Activated T-cell treated with anti-CD3 and anti-CD28 coated beads, Interleukin-2, amount 50 U/mL, for 72 hours (primary cell): ENCODE data around the gene CCDC82. TPM values are rescaled to one million over a fixed set of nuclear protein-coding genes. Genes with fewer than 3 reads are reported as not detected.

ENCODE experiments used
- ATAC-seq, 2 donors: fragments of 150-1000 bp; cut with Tn5 transposase; replicated peaks in 1 of 2; 2 replicates each; pipeline ENCODE4 v1.10.0; 2021; ENCODE audit warnings: moderate library complexity in 2 of 2, mild to moderate bottlenecking in 1 of 2
- DNase-seq, 2 donors: peaks; one replicate each; pipeline ENCODE4 v3.0.0; 2021 to 2022; ENCODE audit warnings: mixed read lengths in 1 of 2
- H3K27ac Mint-ChIP-seq: one replicate; pipeline ENCODE4 v1.8.0; 2022; ENCODE audit warnings: mild to moderate bottlenecking, moderate library complexity, mixed read lengths
- H3K27me3 Mint-ChIP-seq: one replicate; pipeline ENCODE4 v1.8.0; 2022; ENCODE audit warnings: low read depth, mixed read lengths
- H3K36me3 Mint-ChIP-seq, 2 donors: one replicate each; pipeline ENCODE4 v1.8.0; 2022; ENCODE audit warnings: mixed read lengths in 2 of 2, mild to moderate bottlenecking in 1 of 2; ENCODE audit not compliant: insufficient read depth in 2 of 2
- H3K4me1 Mint-ChIP-seq: one replicate; pipeline ENCODE4 v1.8.0; 2022; ENCODE audit warnings: low read depth, mixed read lengths
- H3K4me3 Mint-ChIP-seq, 2 donors: one replicate each; pipeline ENCODE4 v1.8.0; 2022; ENCODE audit warnings: mild to moderate bottlenecking in 2 of 2, mixed read lengths in 2 of 2, moderate library complexity in 2 of 2
- H3K9me3 Mint-ChIP-seq, 2 donors: one replicate each; pipeline ENCODE4 v1.8.0; 2022; ENCODE audit warnings: mixed read lengths in 2 of 2
- total RNA-seq, 2 donors: library from RNA; stranded (reverse); gene quantifications; one replicate each; pipeline ENCODE4 v1.2.3, GENCODE V29; 2022

The CCDC82 gene
- total RNA-seq, 2 donors from 2014 or later = 44.6 to 55.3 TPM

DNA sequence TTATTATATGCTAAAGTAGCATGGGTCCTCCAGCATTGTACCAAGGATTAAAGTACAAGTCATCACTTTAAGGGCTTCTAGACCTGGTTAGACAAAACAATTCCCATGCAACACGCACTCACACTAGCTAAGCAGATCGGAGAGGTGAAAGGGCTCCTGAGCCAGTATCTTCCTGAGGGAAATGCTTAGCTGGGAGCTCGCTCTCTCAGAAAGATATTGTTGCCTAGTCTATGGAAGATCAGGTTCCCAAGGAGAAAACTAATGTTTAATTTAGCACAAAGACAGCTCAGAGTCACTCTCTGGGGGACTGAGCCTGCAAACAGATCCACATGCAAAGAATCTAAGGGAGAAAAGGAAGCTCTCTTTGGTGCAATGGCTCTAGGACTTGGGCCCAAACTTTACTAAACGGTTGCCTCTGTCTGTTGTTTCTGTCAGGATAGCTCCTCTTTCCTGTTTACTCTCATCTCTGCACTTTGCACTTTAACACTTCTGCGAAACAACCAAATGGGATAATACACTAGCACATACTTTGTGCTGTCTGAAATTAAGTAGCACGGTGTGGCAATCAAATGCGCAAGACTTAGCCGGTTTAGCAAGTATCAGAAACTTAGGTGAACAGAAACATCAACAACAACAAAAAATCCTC, 57.5 kb downstream of the CCDC82 start:
- Mint-ChIP-seq H3K9me3 (no peaks in the 10 kb centered on the region), H3K27ac (peak overlapping the region; percentile 3), H3K27me3 (no peaks in the 10 kb centered on the region), H3K4me1 (peaks cover 99% of the 10 kb centered on the region), H3K36me3 (peaks cover 11% of the 10 kb centered on the region in 2 donors), H3K4me3 (peak overlapping the region; percentile 6 to 45)
- ATAC-seq (no peak), DNase-seq (no peak)

DNA sequence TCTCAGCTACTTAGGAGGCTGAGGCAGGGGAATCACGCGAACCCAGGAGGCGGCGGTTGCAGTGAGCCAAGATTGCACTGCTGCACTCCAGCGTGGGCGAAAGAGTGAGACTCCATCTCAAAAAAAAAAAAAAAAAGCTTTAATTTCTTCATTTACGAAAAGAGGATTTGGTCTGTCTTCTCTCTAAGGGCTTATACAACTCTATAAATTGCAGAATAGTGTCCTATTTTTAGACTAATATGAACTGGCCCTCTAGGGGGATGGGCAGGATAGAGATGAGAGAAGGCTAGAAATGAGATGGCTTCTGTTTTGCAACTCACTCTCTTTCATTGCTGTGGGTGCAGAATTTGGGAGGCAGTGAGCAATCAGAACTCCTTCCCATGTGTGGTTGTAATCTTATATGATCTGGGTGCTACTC, 58.0 kb downstream of the CCDC82 start:
- peak in 1 of 2 donors; percentile 43 for ATAC-seq
- Mint-ChIP-seq H3K4me1 (peaks cover 93% of the 10 kb centered on the region), H3K36me3 (peaks cover 11% of the 10 kb centered on the region in 2 donors), H3K27me3 (no peaks in the 10 kb centered on the region), H3K27ac (peak overlapping the region; percentile 3), H3K4me3 (peak overlapping the region; percentile 6 to 45), H3K9me3 (no peaks in the 10 kb centered on the region)
- no peak for DNase-seq

DNA sequence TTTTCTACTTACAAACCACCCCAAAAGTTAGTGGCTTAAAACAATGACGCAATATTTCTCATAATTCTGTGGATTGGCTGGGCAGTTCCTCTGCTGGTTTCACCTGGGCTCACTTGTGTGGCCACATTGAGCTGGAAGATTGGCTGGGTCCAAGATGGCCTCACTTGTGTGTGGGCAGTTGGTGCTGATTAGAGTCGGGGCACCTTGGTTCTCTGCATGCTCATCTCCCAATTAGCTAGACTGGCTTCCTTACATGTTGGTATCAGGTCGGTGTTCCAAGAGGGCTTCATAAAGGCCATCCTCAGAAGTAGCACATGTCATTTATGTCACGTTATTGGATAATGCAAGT, 59.2 kb downstream of the CCDC82 start:
- peak overlapping the region; percentile 42 to 43 for H3K4me3 Mint-ChIP-seq
- no peak for ATAC-seq
- no peak overlapping the region for H3K27ac Mint-ChIP-seq
- H3K9me3 Mint-ChIP-seq = no peaks in the 10 kb centered on the region
- peaks cover 92% of the 10 kb centered on the region for H3K4me1 Mint-ChIP-seq
- no peak for DNase-seq
- no peaks in the 10 kb centered on the region for H3K27me3 Mint-ChIP-seq
- H3K36me3 Mint-ChIP-seq = peaks cover 8 to 12% of the 10 kb centered on the region in 2 donors

DNA sequence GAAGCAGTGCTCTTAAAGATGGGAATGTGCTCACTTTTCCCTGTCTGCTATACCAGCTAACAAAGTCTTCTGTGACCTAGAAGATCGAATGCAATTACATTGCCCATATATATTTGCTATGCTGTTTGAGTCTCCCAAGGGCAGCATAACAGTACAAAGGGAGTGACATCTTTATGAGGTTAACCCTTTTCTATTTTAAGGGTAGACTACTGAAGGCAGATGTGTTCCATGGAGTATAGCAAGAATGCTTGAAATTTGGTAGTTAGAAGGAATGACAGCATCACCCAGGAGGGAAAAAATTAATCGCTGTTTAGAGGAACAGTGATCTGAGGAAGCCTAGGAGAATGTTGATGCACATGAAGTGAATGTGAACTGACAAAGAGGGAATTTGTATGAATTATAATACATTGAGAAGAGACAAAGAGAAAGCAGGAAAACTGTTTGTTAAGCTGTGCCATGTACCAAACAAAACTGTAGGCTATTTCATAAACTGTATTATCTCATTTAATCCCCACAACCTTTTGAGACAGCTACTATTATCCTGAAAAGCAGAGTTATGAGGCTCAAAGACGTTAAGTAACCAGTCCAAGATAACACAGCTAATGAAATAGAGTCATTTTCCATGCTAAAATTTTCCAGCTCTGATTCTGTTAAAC, 59.7 kb downstream of the CCDC82 start:
- DNase-seq (no peak), ATAC-seq (peak; percentile 18 to 20)
- Mint-ChIP-seq H3K9me3 (no peaks in the 10 kb centered on the region), H3K4me1 (peaks cover 92% of the 10 kb centered on the region), H3K27me3 (no peaks in the 10 kb centered on the region), H3K27ac (peak overlapping the region; percentile 66), H3K36me3 (peaks cover 8 to 13% of the 10 kb centered on the region in 2 donors), H3K4me3 (peak overlapping the region; percentile 31 to 58)

DNA sequence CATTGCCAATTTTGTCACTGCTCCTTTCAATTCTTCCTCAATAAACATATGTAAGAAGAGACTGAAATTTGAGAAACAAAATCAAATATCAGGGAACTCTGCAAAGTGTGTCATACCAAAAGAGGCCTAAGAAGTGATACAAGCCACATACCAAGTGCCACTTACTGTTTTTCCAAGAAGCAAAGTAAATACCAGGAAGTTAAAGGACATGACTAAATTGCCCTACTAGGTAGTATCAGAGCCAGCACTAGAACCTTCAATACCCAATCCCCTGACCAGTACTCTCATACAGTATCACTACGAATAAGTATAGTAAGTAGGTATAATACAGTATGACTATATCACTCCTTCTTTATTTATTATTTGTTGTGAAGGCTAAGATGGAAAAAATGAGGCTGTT, 60.3 kb downstream of the CCDC82 start:
- Mint-ChIP-seq H3K27ac (peak overlapping the region; percentile 66), H3K36me3 (peaks cover 5 to 13% of the 10 kb centered on the region in 2 donors), H3K27me3 (no peaks in the 10 kb centered on the region), H3K9me3 (no peaks in the 10 kb centered on the region), H3K4me3 (peak overlapping the region; percentile 31 to 58), H3K4me1 (peaks cover 92% of the 10 kb centered on the region)
- ATAC-seq = peak; percentile 88 to 90
- DNase-seq = no peak

- H3K36me3 Mint-ChIP-seq = peaks cover 5 to 15% of the 10 kb centered on the region in 2 donors
- H3K9me3 Mint-ChIP-seq = no peaks in the 10 kb centered on the region
These were observed 61.2 kb downstream of the CCDC82 start for GRCh38 chr11:96328395-96329010.

DNA sequence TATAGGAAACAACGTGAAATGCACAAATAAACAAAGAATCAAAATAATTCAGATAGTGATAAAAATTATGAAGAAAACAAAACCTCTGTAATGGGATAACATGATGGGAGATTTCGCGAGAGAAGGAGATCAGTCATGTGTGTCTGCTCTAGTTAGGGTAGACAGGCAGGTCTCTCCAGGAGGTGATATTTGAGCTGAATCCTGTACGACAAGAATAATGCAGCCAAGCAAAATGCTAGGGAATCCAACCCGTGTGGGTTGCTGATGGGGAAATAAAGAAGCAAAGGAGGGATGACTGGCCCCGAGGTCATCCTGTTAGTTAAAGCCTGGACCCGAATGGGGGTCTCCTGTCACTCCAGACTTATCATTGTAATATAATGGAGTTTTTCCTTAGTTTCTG, 62.8 kb downstream of the CCDC82 start:
- no peak overlapping the region for H3K27ac Mint-ChIP-seq
- no peaks in the 10 kb centered on the region for H3K27me3 Mint-ChIP-seq
- peaks cover 5 to 17% of the 10 kb centered on the region in 2 donors for H3K36me3 Mint-ChIP-seq
- DNase-seq (no peak), ATAC-seq (no peak)
- H3K9me3 Mint-ChIP-seq = no peaks in the 10 kb centered on the region
- peaks cover 87% of the 10 kb centered on the region for H3K4me1 Mint-ChIP-seq
- H3K4me3 Mint-ChIP-seq = no peak overlapping the region

More at GRCh38 chr11:96328395-96329010, 61.2 kb downstream of the CCDC82 start:
- H3K4me3 Mint-ChIP-seq = no peak overlapping the region
- H3K27me3 Mint-ChIP-seq = no peaks in the 10 kb centered on the region
- H3K4me1 Mint-ChIP-seq = peaks cover 92% of the 10 kb centered on the region
- DNase-seq (no peak), ATAC-seq (no peak)
- peak overlapping the region; percentile 69 for H3K27ac Mint-ChIP-seq

GRCh38 chr11:96324912-96325311, 64.8 kb downstream of the CCDC82 start:
- no peak for DNase-seq
- Mint-ChIP-seq H3K27ac (no peak overlapping the region), H3K27me3 (no peaks in the 10 kb centered on the region), H3K36me3 (peaks cover 5 to 24% of the 10 kb centered on the region in 2 donors), H3K9me3 (no peaks in the 10 kb centered on the region), H3K4me3 (no peak overlapping the region), H3K4me1 (peaks cover 87% of the 10 kb centered on the region)
- no peak for ATAC-seq

GRCh38 chr11:96323642-96323985, 66.1 kb downstream of the CCDC82 start:
- Mint-ChIP-seq H3K4me3 (no peak overlapping the region), H3K27ac (no peak overlapping the region), H3K4me1 (peaks cover 87% of the 10 kb centered on the region), H3K9me3 (no peaks in the 10 kb centered on the region), H3K36me3 (peaks cover 2 to 21% of the 10 kb centered on the region in 2 donors), H3K27me3 (no peaks in the 10 kb centered on the region)
- DNase-seq (no peak), ATAC-seq (no peak)

- Mint-ChIP-seq H3K4me1 (peaks cover 87% of the 10 kb centered on the region), H3K27me3 (no peaks in the 10 kb centered on the region), H3K4me3 (no peak overlapping the region), H3K27ac (peak overlapping the region; percentile 24), H3K36me3 (peaks cover 0 to 18% of the 10 kb centered on the region in 2 donors), H3K9me3 (no peaks in the 10 kb centered on the region)
- DNase-seq (no peak), ATAC-seq (no peak)
These were observed 66.7 kb downstream of the CCDC82 start for GRCh38 chr11:96322775-96323641.

DNA sequence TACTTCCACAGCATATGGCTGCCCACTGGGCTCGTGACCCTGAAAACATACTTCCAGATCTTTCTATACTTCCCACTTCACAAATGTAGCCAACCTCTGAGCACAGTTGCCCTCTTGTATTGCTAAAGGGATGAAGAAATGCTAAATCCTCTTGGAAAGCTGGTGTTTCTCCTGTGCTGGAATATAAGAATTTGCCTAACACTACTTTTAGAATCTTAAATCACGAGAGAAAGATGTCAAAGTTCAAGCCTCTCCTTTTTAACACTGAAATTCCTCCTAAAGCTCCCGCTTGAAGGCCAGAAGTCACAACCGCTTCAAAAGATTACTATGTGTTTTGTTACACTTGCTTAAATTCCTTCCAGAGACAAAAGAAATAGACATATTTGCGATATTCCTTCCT, 68.6 kb downstream of the CCDC82 start:
- Mint-ChIP-seq H3K36me3 (peaks cover 3 to 30% of the 10 kb centered on the region in 2 donors), H3K4me3 (no peak overlapping the region), H3K9me3 (no peaks in the 10 kb centered on the region), H3K4me1 (peaks cover 95% of the 10 kb centered on the region), H3K27me3 (no peaks in the 10 kb centered on the region), H3K27ac (no peak overlapping the region)
- DNase-seq (no peak), ATAC-seq (no peak)

DNA sequence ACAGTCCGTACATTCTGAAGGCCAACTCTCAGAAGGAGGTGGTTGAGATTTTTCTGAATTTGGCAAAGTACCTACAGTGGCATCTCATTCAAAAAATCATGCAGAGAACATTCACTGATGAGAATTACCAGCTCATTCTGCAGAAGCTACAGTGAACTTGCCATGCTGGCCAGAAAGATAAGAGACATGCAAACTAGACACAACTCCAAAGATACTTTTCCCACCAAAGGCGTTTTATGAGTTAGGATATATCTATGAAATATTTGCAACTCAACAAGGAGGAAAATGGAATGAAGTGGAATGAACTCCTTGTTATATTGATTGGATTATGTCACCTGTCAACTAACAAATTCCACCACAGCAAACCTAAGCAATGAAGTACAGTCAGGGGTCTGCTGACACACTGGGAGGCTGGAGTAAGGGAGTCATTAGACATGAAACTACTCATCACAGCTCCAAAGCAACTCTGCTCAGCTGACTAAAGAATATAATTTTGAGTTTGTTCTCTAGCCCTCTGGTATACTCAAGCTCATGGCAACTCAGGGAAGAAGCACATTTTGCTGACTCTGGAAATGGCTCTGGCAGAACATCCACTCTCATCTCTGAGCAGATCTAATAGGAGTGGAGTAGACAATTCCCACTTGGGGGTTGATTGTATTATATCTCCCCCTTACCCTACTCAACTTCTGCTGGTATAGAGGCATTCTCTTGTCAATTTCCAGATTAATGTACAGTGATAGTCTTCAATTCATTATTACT, 69.6 kb downstream of the CCDC82 start:
- Mint-ChIP-seq H3K9me3 (no peaks in the 10 kb centered on the region), H3K27me3 (no peaks in the 10 kb centered on the region), H3K36me3 (peaks cover 5 to 32% of the 10 kb centered on the region in 2 donors), H3K4me3 (no peak overlapping the region), H3K27ac (peak overlapping the region; percentile 77), H3K4me1 (peaks cover 95% of the 10 kb centered on the region)
- DNase-seq = no peak
- ATAC-seq = peak; percentile 58 to 68
